ENCODE data around the gene ADK. TPM values are rescaled to one million over a fixed set of nuclear protein-coding genes. Genes with fewer than 3 reads are reported as not detected.
"Not testable (repeated sequence)": the region's sequence is repeated elsewhere in the genome, so short reads cannot be mapped to it uniquely, and the experiment has no call there.

The ADK gene
- total RNA-seq, 1 donor: 57.9 TPM

GRCh38 chr10:74450602-74451001 is 299.6 kb downstream of the ADK start:
- DNase-seq (ENCODE audit: low read depth): no peak
- H3K4me3 ChIP-seq (ENCODE audit: low read depth, low read length): no peak overlapping the region
- no peak for TF ChIP-seq CTCF (IDR thresholded peaks at IDR 0.05; ENCODE audit: insufficient read depth, low read depth, low read length)

GRCh38 chr10:74451127-74451829 is 300.3 kb downstream of the ADK start:
- no peak for DNase-seq (ENCODE audit: low read depth)
- no peak for TF ChIP-seq CTCF (IDR thresholded peaks at IDR 0.05; ENCODE audit: insufficient read depth, low read depth, low read length)
- H3K4me3 ChIP-seq (ENCODE audit: low read depth, low read length): no peak overlapping the region

- no peak for DNase-seq (ENCODE audit: low read depth)
- H3K4me3 ChIP-seq (ENCODE audit: low read depth, low read length): no peak overlapping the region
- no peak for TF ChIP-seq CTCF (IDR thresholded peaks at IDR 0.05; ENCODE audit: insufficient read depth, low read depth, low read length)
Measured at GRCh38 chr10:74453169-74453568, 302.1 kb downstream of the ADK start.

- H3K4me3 ChIP-seq (ENCODE audit: low read depth, low read length); DNase-seq (ENCODE audit: low read depth): not testable (repeated sequence)
Measured at GRCh38 chr10:74457478-74457877, 306.5 kb downstream of the ADK start.

GRCh38 chr10:74460812-74461211 is 309.8 kb downstream of the ADK start:
- H3K4me3 ChIP-seq (ENCODE audit: low read depth, low read length): no peak overlapping the region
- DNase-seq (ENCODE audit: low read depth): peak; percentile 10
- no peak for TF ChIP-seq CTCF (IDR thresholded peaks at IDR 0.05; ENCODE audit: insufficient read depth, low read depth, low read length)

- DNase-seq (ENCODE audit: low read depth): no peak
- no peak overlapping the region for H3K4me3 ChIP-seq (ENCODE audit: low read depth, low read length)
- TF ChIP-seq CTCF (IDR thresholded peaks at IDR 0.05; ENCODE audit: insufficient read depth, low read depth, low read length): no peak
Measured at GRCh38 chr10:74474022-74474713, 323.1 kb downstream of the ADK start.

GRCh38 chr10:74476162-74476706 is 325.2 kb downstream of the ADK start:
- DNase-seq (ENCODE audit: low read depth); H3K4me3 ChIP-seq (ENCODE audit: low read depth, low read length): not testable (repeated sequence)
